ENCODE data around the gene TYR.
"Not testable (repeated sequence)": the region's sequence is repeated elsewhere in the genome, so short reads cannot be mapped to it uniquely, and the experiment has no call there.

TYR gene

DNA sequence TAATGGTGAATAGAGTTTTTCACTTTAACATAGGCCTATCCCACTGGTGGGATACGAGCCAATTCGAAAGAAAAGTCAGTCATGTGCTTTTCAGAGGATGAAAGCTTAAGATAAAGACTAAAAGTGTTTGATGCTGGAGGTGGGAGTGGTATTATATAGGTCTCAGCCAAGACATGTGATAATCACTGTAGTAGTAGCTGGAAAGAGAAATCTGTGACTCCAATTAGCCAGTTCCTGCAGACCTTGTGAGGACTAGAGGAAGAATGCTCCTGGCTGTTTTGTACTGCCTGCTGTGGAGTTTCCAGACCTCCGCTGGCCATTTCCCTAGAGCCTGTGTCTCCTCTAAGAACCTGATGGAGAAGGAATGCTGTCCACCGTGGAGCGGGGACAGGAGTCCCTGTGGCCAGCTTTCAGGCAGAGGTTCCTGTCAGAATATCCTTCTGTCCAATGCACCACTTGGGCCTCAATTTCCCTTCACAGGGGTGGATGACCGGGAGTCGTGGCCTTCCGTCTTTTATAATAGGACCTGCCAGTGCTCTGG, at the start of gene TYR:
Gene TYR (plus strand): TSS at position 185 of the 541 bp plus-strand sequence. CDS start 79 bp downstream, at position 264.
- DNase-seq (ENCODE audit: low read depth in 2 of 2, low spot score in 1 of 2) = no peak

DNA sequence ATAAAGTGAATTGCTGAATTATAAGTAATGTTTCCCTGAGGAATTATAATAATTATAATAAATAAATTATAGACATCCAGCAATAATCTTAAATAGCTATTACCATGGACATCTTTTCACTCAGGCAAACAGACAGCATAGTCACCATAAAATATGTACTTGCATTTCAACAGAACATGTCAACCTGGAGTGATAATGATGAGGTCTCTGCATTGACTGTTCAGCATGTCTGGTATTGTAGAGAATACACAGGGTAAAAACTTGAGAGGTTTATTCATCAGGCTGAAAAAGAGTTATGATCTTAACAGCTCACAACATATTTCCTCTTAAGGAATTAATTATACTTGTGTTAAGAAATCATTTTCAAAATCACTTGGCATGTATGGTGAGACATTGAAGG, 41.1 kb upstream of the TYR start:
- no peak for DNase-seq (ENCODE audit: low read depth in 2 of 2, low spot score in 1 of 2)

DNA sequence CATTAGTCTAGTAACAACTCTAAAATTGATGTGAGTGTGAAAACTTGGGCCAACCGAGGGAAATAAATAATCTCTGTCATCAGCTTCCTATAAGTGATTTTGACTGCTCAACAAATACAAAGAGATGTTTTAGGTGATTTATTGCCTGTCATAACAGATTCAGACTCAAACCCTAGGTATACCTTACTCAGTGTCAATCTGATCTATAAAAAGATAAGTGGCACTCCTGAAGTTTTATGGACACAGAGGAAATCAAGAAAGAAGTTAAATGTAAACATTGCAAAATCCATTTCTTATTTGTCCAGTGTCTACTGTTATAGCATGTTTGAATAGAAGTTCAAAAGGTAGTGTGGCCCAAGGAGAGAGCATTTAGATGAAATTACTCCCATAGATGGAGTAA, 30.4 kb upstream of the TYR start:
- DNase-seq (ENCODE audit: low read depth in 2 of 2, low spot score in 1 of 2) = no peak

DNA sequence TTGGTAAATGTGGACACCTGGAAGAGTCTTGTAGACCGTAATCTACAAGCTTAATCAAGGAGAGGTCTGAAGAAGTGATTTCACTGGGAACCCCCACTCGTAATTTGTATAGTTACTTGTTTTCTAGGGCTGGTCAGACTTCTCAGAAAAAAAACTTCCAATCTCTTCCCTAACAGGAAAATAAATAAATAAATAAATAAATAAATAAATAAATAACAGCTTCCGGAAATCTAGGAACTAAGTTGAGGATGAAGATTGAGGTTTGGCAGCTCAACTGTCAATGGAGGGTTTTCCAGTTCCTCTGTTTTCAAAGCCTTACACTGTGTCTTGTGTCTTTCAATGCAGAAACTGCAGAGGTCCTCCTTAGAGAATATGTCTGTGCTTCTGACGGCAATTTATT, 17.7 kb upstream of the TYR start:
- DNase-seq (ENCODE audit: low read depth in 2 of 2, low spot score in 1 of 2) = no peak

DNA sequence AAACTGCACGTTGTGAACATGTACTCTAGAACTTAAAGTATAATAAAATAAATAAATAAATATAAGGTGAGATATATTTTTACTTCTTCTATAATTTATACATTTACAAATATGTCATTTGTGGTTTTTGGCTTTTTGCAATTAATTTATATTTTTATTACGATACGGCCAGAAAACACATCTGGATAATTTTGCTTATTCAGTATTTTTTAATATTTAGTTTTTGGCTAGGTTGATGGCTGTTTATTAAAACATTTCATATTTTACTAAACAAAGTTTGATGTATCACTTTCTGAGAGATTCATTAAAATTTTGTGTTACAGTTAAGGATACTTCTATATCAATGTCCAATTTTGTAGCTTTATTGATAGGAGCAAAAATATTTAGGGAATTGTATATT, 15.7 kb upstream of the TYR start:
- DNase-seq (ENCODE audit: low read depth in 2 of 2, low spot score in 1 of 2) = no peak

DNA sequence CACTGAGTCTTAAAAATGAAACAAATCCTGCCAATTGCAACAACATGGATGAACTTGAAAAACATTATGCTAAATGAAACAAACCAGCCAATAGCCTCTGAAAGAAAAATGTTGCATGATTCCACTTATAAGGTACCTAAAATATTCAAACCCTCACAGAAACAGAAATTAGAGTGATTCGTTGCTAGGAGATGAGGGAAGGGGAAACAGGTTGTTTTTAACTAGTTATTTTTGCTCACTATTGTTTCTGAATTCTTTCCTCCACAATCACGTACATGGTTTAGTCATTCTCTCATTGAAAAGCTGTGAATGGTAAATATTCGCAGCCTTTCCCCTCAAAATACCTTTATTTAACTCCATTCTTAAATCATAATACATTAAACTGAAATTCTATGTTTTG, 14.0 kb upstream of the TYR start:
- no peak for DNase-seq (ENCODE audit: low read depth in 2 of 2, low spot score in 1 of 2)

DNA sequence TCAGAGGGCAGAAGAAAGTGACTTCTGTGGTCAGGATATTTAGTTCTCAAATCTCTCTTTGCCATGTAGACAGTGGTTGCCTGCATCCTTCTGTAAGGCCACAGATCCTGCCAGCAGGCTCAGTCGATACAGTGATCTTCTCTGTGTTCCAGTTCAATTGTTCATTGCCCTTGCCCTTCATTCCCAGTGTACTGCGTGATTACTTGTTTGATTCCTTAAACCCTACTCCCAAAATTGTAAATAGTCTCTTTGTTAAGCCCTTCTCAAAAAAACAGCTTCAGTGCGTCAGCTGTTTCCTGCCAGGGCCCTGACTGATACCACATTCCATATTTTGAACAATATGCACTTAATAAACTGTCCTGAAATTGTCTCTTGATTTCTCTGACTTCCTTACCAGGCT, 9.3 kb upstream of the TYR start:
- no peak for DNase-seq (ENCODE audit: low read depth in 2 of 2, low spot score in 1 of 2)

DNA sequence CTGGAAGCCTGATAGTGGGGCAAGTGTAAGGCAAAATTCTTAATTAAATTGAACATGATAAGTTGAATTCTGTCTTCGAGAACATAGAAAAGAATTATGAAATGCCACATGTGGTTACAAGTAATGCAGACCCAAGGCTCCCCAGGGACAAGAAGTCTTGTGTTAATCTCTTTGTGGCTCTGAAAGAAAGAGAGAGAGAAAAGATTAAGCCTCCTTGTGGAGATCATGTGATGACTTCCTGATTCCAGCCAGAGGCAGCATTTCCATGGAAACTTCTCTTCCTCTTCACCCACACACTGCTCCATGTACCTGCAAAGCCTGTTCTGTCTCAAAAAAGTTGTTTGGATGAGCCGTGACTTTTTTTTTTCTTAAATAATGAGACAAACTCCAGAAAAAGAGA, 1.9 kb upstream of the TYR start:
- DNase-seq (ENCODE audit: low read depth in 2 of 2, low spot score in 1 of 2) = no peak

DNA sequence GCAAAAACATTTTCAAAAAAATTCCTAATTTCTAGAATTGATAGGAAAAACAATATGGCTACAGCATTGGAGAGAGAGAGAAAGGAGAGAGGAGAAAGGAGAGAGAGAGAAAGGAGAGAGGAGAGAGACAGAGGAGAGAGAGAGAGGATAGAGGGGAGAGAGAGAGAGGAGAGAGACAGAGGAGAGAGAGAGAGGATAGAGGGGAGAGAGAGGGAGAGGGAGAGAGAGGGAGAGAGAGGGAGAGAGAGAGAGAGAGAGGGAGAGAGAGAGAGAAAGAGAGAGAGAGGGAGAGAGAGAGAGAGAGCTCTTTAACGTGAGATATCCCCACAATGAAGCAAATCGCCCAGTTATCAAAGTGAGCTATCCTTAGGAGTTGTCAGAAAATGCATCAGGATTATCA, 737 bp upstream of the TYR start:
- DNase-seq (ENCODE audit: low read depth in 2 of 2, low spot score in 1 of 2) = no peak

DNA sequence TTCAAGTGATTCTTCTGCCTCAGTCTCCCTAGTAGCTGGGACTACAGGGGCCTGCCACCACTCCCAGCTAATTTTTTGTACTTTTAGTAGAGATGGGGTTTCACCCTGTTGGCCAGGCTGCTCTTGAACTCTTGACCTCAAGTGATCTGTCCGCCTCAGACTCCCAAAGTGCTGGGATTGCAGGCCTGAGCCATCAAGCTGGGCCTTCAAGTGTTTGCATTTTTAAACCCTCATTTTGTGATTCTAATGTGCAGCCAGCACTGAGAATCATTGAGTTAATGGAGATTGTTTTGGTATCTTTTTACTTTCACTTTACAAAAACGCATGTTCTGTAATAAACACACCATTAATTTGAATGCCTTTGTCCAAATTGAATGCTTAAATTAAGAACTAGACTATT, 3.4 kb downstream of the TYR start:
- no peak for DNase-seq (ENCODE audit: low read depth in 2 of 2, low spot score in 1 of 2)

DNA sequence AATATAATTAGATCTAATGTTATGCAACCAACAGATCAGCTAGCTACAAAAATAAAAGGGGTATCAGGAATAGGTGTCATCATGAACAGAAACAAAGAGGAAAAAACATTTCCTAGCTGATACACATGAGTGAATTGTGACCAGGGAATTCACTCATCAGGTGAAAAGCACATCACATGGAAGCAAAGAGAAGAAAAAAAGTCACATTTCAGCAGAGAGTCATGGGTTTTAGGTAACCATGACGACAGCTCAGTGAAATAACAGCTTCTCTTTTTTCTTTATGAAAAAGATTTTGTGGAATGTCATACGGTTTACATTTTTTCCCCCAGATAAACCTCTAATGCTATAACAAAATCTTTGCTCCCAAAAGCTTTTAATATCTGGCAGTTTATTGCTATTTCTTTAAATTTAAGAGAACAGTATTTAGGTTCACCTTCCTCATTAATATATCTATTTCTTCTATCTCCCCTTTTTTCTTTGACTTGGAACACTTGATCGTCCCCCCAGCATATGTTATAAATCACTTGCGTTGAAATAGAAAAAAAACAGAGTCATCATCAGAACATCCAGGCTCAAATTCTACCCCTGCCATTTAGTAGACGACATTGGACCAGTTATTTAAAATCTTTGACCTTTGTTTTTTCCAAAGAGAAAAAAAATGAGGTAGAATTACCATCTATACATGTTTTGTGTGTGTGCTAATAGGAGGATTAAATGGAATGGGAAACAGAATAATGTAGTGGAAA, 5.3 kb downstream of the TYR start:
- DNase-seq (ENCODE audit: low read depth in 2 of 2, low spot score in 1 of 2) = no peak

DNA sequence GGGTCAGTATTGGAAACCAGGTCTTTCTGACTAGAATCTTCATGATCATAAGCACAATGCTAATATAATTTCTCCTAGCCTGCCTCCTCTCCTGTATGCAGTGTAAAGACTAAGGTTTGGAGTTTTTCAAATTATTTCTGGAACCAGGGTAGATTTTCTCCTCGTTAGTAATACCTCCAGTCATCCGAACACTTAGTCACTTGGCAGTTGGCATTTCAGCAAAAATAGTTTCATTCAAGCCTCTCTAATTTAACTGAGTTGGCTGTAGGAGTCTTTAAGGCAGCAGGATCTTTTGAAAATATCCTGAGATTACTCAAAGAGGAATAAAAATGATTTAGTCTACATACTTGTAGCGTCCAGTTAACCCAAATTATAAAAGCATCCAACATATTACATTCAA, 6.3 kb downstream of the TYR start:
- no peak for DNase-seq (ENCODE audit: low read depth in 2 of 2, low spot score in 1 of 2)

DNA sequence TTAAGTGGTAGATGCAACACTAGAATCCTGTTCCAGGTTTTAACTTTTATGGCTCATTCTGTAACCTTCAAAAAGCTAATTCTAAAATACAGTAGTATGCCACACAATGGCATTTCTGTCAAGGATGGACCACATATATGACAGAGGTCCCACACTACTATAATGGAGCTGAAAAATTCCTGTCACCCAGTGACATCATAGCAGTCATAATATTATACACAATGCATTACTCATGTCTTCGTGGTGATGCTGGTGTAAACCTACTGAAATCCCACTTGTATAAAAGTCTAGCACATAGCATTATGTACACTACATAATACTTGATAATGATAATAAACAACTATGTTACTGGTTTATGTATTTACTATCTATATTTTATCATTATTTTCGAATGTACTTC, 12.1 kb downstream of the TYR start:
- no peak for DNase-seq (ENCODE audit: low read depth in 2 of 2, low spot score in 1 of 2)

DNA sequence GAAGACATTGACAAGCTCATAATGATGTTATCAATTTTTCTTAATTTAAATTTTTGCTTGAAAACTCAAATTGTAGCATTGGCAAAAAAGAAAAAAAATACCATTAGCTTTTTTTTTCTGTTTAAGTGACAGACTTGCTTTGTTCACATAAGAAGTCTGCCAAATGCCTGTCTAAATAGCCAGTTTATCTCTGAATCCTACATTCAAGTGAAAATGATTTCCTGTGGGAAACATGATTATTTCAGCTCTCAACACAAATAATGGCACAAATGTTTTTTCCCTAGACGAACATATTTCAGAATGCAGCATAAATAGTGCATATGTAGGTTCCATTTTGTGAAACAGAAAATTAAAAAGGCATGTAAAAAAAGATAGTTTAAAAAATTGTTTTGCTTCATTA, 23.5 kb downstream of the TYR start:
- no peak for DNase-seq (ENCODE audit: low read depth in 2 of 2, low spot score in 1 of 2)

DNA sequence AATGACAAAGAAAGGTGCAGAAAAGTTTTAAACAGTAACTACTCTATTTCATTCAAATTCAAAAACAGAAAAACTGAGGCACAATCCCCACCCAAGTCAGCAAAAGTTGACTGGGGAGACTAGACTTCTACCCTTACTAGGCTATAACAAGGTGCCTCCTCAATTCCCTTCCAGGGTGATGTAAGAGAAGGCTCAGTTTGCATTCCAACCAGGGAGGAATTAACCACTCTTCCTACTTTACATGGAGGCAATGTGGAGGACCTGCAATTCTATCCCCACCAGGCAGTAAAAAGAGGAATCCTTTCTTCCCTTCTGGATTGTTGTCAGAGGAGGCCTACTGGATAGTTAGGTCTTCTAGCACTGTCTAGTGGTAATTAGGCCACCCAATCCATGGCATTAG, 26.1 kb downstream of the TYR start:
- no peak for DNase-seq (ENCODE audit: low read depth in 2 of 2, low spot score in 1 of 2)

DNA sequence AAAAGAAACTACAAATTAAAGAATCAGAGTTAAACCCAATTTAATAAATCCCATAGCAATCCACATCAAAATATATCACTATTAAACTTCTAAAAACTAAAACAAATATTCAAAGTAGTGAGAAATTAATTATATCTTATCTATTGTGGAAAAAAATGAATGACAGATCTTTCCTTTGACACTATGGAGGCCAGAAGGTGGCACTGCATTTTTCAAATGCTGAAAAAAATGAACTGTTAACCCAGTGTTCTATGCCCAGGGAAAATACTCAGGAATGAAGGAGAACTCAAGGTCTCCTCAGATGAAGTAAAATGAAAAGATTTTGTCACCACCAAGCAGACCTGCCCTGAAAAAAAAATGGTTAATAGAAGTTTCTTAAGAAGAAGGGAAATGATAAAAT, 27.7 kb downstream of the TYR start:
- no peak for DNase-seq (ENCODE audit: low read depth in 2 of 2, low spot score in 1 of 2)

DNA sequence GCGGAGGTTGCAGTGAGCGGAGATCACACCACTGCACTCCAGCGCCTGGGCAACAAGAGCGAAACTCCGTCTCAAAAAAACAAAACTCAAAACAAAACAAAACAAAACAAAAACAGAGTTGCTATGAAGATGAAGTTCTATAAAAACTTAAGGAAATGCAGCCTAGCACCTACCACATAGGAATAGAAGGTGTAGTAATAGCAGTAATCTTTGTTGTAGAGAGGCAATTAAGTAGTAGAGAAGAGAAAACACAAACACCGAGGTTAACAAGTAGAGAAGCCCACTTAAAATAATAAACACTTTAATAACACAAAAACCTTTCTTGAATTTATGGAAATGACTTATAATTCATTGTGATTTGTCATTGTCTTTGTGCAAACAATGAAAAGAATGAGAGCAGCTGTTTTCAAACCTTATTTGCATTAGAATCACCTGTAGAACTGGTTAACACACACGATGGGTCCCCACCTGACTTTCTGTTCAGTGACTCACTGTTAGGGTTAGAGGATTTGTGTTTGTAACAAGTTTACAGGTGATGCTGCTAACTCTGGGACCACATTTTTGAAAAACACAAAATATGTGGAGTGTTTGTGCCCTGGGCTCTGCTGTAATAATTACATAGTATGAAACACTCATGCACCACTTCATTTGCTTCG, 43.1 kb downstream of the TYR start:
- no peak for DNase-seq (ENCODE audit: low read depth in 2 of 2, low spot score in 1 of 2)

DNA sequence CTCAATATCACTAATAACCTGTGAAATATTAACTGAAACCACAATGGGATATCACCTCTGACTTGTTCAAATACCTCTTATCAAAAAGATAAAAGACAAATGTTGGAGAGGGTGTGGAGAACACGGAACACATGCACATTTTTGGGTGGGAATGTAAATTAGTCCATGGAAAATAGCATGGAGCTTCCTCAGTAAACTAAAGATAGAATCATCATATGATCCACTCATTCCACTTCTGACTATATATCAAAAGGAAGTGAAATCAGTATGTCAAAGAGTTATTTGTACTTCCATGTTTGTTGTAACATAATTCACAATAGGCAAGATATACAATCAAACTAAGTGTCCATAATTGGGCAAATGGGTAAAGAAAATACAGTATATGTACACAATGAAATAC, 57.4 kb downstream of the TYR start:
- DNase-seq (ENCODE audit: low read depth in 2 of 2, low spot score in 1 of 2) = no peak

DNA sequence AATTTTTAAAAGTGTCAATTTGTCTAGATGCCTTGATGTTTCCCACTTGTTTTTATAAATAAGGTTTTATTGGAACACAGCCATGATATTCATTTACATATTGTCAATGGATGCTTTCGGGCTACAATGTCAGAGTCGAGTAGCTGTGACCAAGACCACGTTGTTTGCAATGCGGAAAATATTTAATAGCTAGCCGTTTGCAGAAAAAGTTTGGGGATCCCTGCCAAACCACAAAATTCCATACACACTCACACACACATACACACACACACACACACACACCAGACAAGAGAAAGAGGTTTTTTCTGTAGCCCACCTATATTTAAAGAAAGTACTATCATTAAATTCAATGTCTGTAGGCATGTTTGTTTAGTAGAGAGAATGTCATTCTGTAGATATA, 58.3 kb downstream of the TYR start:
- DNase-seq (ENCODE audit: low read depth in 2 of 2, low spot score in 1 of 2) = no peak

DNA sequence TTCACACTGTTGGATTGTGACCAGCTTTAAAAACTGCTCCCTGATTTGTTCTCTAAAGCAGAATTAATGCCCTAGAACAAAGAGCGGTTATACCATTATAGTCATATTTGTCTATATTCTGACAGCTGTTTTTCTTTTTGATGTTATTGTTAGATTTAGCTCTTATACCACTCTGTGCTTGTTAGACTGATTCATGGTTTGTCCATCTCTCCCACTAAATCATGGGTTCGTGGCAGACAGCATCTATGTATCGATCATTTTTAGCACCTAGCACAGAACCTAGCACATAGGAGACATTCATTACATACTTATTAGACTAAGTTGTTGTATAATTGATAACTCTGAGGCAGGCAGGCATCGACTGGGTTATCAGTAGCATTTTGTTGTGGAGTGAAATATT, 69.3 kb downstream of the TYR start:
- DNase-seq (ENCODE audit: low read depth in 2 of 2, low spot score in 1 of 2) = not testable (repeated sequence)

DNA sequence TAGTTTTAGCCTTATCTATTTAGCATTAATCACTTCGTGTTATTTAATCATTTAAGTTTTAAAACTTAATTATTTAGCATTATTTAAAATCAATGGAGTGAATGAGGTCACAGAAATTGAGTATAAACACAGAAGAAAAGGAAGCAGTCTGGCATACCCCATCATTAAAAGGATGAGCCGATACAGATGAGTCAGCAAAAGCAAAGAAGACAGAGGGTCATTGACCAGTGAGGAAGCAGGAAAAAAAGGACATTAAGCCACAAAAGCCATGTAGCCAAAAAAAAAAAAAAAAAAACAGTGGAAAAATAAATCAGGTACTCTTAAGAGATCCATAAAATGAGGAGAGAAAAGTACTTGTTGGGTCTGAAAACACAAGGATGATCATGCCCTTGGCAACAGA, 71.5 kb downstream of the TYR start:
- no peak for DNase-seq (ENCODE audit: low read depth in 2 of 2, low spot score in 1 of 2)

DNA sequence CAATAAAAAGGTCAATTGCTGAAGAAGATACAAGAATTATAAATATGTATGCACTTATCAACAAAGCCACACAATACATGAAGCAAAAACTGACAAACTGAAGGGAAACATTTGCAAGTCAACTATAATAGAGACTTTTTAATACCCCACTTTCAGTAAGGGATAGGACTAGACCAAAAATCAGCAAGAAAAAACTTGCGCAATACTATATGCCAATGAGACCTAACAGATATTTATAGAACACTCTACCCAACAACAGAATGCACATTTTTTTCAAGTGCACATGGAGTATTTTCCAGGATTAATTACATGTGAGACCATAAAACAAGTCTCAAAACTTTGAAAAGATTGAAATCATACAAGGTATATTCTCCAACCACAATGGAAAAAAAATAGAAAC, 83.8 kb downstream of the TYR start:
- not testable (repeated sequence) for DNase-seq (ENCODE audit: low read depth in 2 of 2, low spot score in 1 of 2)

Data from stimulated activated CD8-positive, alpha-beta memory T cell treated with anti-CD3 and anti-CD28 coated beads, Interleukin-4, amount 100 ng/mL, for 4 hours (primary cell).